ENCODE measurements around the gene MYO9A.
"Not testable (repeated sequence)": the region's sequence is repeated elsewhere in the genome, so short reads cannot be mapped to it uniquely, and the experiment has no call there.

The MYO9A gene

GRCh38 chr15:72042865-72043264, 75.1 kb downstream of the MYO9A start:
- DNase-seq (ENCODE audit: low spot score) = no peak

- no peak for DNase-seq (ENCODE audit: low spot score)
Observed at GRCh38 chr15:72042054-72042453, 75.9 kb downstream of the MYO9A start.

- DNase-seq (ENCODE audit: low spot score) = no peak
Observed at GRCh38 chr15:72037321-72037720, 80.6 kb downstream of the MYO9A start.

GRCh38 chr15:72034859-72035650, 82.9 kb downstream of the MYO9A start:
- no peak for DNase-seq (ENCODE audit: low spot score)

GRCh38 chr15:72034351-72034750, 83.6 kb downstream of the MYO9A start:
- no peak for DNase-seq (ENCODE audit: low spot score)

- DNase-seq (ENCODE audit: low spot score) = no peak
Observed at GRCh38 chr15:72033711-72034110, 84.2 kb downstream of the MYO9A start.

GRCh38 chr15:72033285-72033684, 84.7 kb downstream of the MYO9A start:
- no peak for DNase-seq (ENCODE audit: low spot score)

GRCh38 chr15:72021604-72022003, 96.3 kb downstream of the MYO9A start:
- DNase-seq (ENCODE audit: low spot score) = no peak

- DNase-seq (ENCODE audit: low spot score) = no peak
Observed at GRCh38 chr15:72020799-72021198, 97.2 kb downstream of the MYO9A start.

- not testable (repeated sequence) for DNase-seq (ENCODE audit: low spot score)
Observed at GRCh38 chr15:72014555-72014954, 103.4 kb downstream of the MYO9A start.

- DNase-seq (ENCODE audit: low spot score) = no peak
Observed at GRCh38 chr15:72013703-72014102, 104.2 kb downstream of the MYO9A start.

GRCh38 chr15:72011302-72011942, 106.5 kb downstream of the MYO9A start:
- no peak for DNase-seq (ENCODE audit: low spot score)

GRCh38 chr15:72009222-72009621, 108.7 kb downstream of the MYO9A start:
- no peak for DNase-seq (ENCODE audit: low spot score)

- no peak for DNase-seq (ENCODE audit: low spot score)
Observed at GRCh38 chr15:72006382-72006781, 111.6 kb downstream of the MYO9A start.

- DNase-seq (ENCODE audit: low spot score) = no peak
Observed at GRCh38 chr15:72005483-72005882, 112.5 kb downstream of the MYO9A start.

- no peak for DNase-seq (ENCODE audit: low spot score)
Observed at GRCh38 chr15:71999807-72000206, 118.1 kb downstream of the MYO9A start.

- not testable (repeated sequence) for DNase-seq (ENCODE audit: low spot score)
Observed at GRCh38 chr15:71998717-71999116, 119.2 kb downstream of the MYO9A start.

- DNase-seq (ENCODE audit: low spot score) = no peak
Observed at GRCh38 chr15:71997691-71998090, 120.3 kb downstream of the MYO9A start.

- DNase-seq (ENCODE audit: low spot score) = peak; percentile 40
Observed at GRCh38 chr15:71975816-71976150, 142.2 kb downstream of the MYO9A start.

GRCh38 chr15:71974211-71974610, 143.7 kb downstream of the MYO9A start:
- no peak for DNase-seq (ENCODE audit: low spot score)

GRCh38 chr15:71973366-71973765, 144.6 kb downstream of the MYO9A start:
- no peak for DNase-seq (ENCODE audit: low spot score)

GRCh38 chr15:71971905-71972304, 146.0 kb downstream of the MYO9A start:
- no peak for DNase-seq (ENCODE audit: low spot score)

- DNase-seq (ENCODE audit: low spot score) = no peak
Observed at GRCh38 chr15:71970435-71970834, 147.5 kb downstream of the MYO9A start.

GRCh38 chr15:71962537-71962936, 155.4 kb downstream of the MYO9A start:
- DNase-seq (ENCODE audit: low spot score) = no peak
